Measurements from ENCODE around the gene EPB41. TPM values are rescaled to one million over a fixed set of nuclear protein-coding genes. Genes with fewer than 3 reads are reported as not detected.

EPB41 gene
- total RNA-seq, 1 donor from 2014 or later, result 82.6 TPM

DNA sequence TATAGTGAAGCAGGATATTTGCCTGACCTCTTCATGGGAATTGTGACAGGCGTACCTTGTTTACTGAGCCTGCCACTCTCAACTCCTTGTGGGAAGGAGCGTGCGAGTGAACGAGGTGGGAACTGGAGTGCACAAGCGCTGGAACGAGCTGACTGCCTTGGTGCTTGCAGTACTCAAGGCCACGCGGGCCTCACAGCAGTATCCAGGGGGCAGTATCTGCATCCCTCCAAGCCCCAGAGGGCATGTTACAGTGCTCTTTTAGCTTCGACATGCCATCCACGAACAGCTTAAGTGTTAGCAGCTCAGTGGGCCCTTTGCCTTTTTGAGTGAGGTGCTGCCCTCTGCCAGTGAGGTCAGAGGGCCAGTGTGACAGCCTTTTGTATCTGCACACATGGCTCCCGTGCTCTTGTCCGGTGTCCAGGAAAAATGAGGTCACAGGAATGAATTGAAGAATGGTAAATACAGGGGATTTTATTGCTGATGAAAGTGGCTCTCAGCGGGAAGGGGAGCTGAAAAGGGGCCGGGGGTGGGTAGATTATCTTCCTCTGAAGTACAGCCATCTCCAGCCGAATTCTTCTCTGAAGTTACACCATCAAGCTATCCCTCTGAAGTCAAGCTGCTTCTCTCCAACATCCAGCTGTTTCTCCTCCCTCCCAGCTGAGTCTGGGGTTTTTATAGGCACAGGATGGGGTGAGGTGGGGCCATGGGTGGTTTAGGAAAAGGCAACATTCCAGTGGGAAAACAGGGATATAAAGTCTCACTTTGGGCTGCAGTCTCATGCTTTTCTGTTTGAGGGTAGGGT lies 69.3 kb downstream of the EPB41 start:
- DNase-seq (ENCODE audit: low spot score), result no peak
- Mint-ChIP-seq H3K4me1 (ENCODE audit: unreplicated experiment) (peaks cover 5% of the 10 kb centered on the region), H3K27ac (ENCODE audit: unreplicated experiment) (no peak overlapping the region), H3K4me3 (ENCODE audit: unreplicated experiment) (no peak overlapping the region), H3K9me3 (ENCODE audit: unreplicated experiment) (no peaks in the 10 kb centered on the region), H3K36me3 (ENCODE audit: low read depth, unreplicated experiment) (peaks cover 20% of the 10 kb centered on the region), H3K27me3 (ENCODE audit: unreplicated experiment) (peaks cover 2% of the 10 kb centered on the region)
- no peak for TF ChIP-seq CTCF (IDR thresholded peaks at IDR 0.05; ENCODE audit: unreplicated experiment)

- peaks cover 26% of the 10 kb centered on the region for H3K36me3 Mint-ChIP-seq (ENCODE audit: low read depth, unreplicated experiment)
- peaks cover 2% of the 10 kb centered on the region for H3K27me3 Mint-ChIP-seq (ENCODE audit: unreplicated experiment)
- no peak overlapping the region for H3K27ac Mint-ChIP-seq (ENCODE audit: unreplicated experiment)
- DNase-seq (ENCODE audit: low spot score), result no peak
- H3K4me3 Mint-ChIP-seq (ENCODE audit: unreplicated experiment), result no peak overlapping the region
- H3K9me3 Mint-ChIP-seq (ENCODE audit: unreplicated experiment), result no peaks in the 10 kb centered on the region
- peaks cover 5% of the 10 kb centered on the region for H3K4me1 Mint-ChIP-seq (ENCODE audit: unreplicated experiment)
- TF ChIP-seq CTCF (IDR thresholded peaks at IDR 0.05; ENCODE audit: unreplicated experiment), result no peak
These were observed 69.9 kb downstream of the EPB41 start for GRCh38 chr1:28984311-28984684.

DNA sequence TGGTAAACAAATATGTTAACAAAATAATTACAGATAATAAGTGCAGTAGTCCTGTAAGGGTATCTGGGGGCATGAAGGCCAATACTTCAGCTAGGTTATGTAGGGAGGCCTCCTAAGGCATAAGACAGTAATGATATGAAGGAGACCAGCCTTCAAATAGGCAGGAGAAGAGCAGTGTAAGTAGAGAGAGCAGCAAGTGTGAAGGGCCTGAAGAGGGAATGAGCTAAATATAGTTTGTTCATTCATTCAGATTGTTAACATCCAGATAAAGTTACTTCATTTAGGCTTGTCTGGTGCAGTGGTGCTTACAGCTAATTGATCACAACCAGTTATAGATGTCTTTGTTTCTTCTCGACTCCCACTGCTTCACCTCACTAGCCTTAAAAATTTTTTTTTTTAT lies 71.1 kb downstream of the EPB41 start:
- H3K27ac Mint-ChIP-seq (ENCODE audit: unreplicated experiment), result no peak overlapping the region
- no peak for DNase-seq (ENCODE audit: low spot score)
- H3K4me1 Mint-ChIP-seq (ENCODE audit: unreplicated experiment), result peaks cover 5% of the 10 kb centered on the region
- peaks cover 26% of the 10 kb centered on the region for H3K36me3 Mint-ChIP-seq (ENCODE audit: low read depth, unreplicated experiment)
- no peak overlapping the region for H3K4me3 Mint-ChIP-seq (ENCODE audit: unreplicated experiment)
- peaks cover 2% of the 10 kb centered on the region for H3K27me3 Mint-ChIP-seq (ENCODE audit: unreplicated experiment)
- no peaks in the 10 kb centered on the region for H3K9me3 Mint-ChIP-seq (ENCODE audit: unreplicated experiment)
- TF ChIP-seq CTCF (IDR thresholded peaks at IDR 0.05; ENCODE audit: unreplicated experiment), result no peak

GRCh38 chr1:28986306-28986910 lies 72.0 kb downstream of the EPB41 start:
- no peak for TF ChIP-seq CTCF (IDR thresholded peaks at IDR 0.05; ENCODE audit: unreplicated experiment)
- no peaks in the 10 kb centered on the region for H3K9me3 Mint-ChIP-seq (ENCODE audit: unreplicated experiment)
- H3K36me3 Mint-ChIP-seq (ENCODE audit: low read depth, unreplicated experiment), result peaks cover 26% of the 10 kb centered on the region
- H3K27me3 Mint-ChIP-seq (ENCODE audit: unreplicated experiment), result peaks cover 2% of the 10 kb centered on the region
- peaks cover 5% of the 10 kb centered on the region for H3K4me1 Mint-ChIP-seq (ENCODE audit: unreplicated experiment)
- DNase-seq (ENCODE audit: low spot score), result no peak
- H3K4me3 Mint-ChIP-seq (ENCODE audit: unreplicated experiment), result no peak overlapping the region
- no peak overlapping the region for H3K27ac Mint-ChIP-seq (ENCODE audit: unreplicated experiment)

GRCh38 chr1:29002792-29003191 lies 88.4 kb downstream of the EPB41 start:
- H3K4me1 Mint-ChIP-seq (ENCODE audit: unreplicated experiment), result peaks cover 18% of the 10 kb centered on the region
- no peaks in the 10 kb centered on the region for H3K27me3 Mint-ChIP-seq (ENCODE audit: unreplicated experiment)
- peaks cover 15% of the 10 kb centered on the region for H3K36me3 Mint-ChIP-seq (ENCODE audit: low read depth, unreplicated experiment)
- no peak overlapping the region for H3K4me3 Mint-ChIP-seq (ENCODE audit: unreplicated experiment)
- no peaks in the 10 kb centered on the region for H3K9me3 Mint-ChIP-seq (ENCODE audit: unreplicated experiment)
- DNase-seq (ENCODE audit: low spot score), result no peak
- TF ChIP-seq CTCF (IDR thresholded peaks at IDR 0.05; ENCODE audit: unreplicated experiment), result no peak
- no peak overlapping the region for H3K27ac Mint-ChIP-seq (ENCODE audit: unreplicated experiment)

Measured in endothelial cell (in vitro differentiated cells).